Pancreas (tissue), 10 donors: Measurements from ENCODE around the gene RNF41. TPM values are rescaled to one million over a fixed set of nuclear protein-coding genes. Genes with fewer than 3 reads are reported as not detected.

Source experiments
- ATAC-seq, 4 donors: fragments of 200-7000 bp; cut with Tn5 transposase; one replicate each; pipeline versions ENCODE4 v1.8.0 to v1.9.1; 2020; ENCODE audit warnings: mild to moderate bottlenecking in 4 of 4, moderate library complexity in 4 of 4
- DNase-seq, 6 donors: peaks; one replicate each; pipeline ENCODE4 v3.0.0-alpha.2; 2020
- FAIRE-seq: peaks from 2 replicates; lab custom pipeline; 2012; peaks lifted over from hg19 to GRCh38; lab: Jason Lieb, UNC
- H3K27ac ChIP-seq, 4 donors: fragments of 200-600 bp; sonication (generic); 1 replicate in 3 of 4; 2 replicates in 1 of 4; pipeline versions ENCODE4 v1.5.0 to v1.8.0; 2020
- H3K27me3 ChIP-seq, 4 donors: fragments of 200-600 bp; one replicate each; pipeline ENCODE4 v1.8.0; 2021
- H3K36me3 ChIP-seq, 3 donors: fragments of 200-600 bp; sonication (generic) in 1 of 3; one replicate each; pipeline versions ENCODE4 v1.5.0 to v1.8.0; 2020 to 2021
- H3K4me1 ChIP-seq, 3 donors: fragments of 200-600 bp; one replicate each; pipeline ENCODE4 v1.8.0; 2021
- H3K4me3 ChIP-seq, 4 donors: fragments of 200-600 bp; sonication (generic) in 2 of 4; one replicate each; pipeline versions ENCODE4 v1.5.0 to v1.8.0; 2020 to 2021
- H3K9me3 ChIP-seq, 4 donors: fragments of 200-600 bp; one replicate each; pipeline ENCODE4 v1.8.0; 2021
- CTCF ChIP-seq, 4 donors: fragments of 200-600 bp; sonication (generic) in 3 of 4; IDR thresholded peaks; one replicate each; pipeline versions ENCODE4 v1.5.0 to v1.8.0; 2021; ENCODE audit warnings: antibody characterized with exemption in 4 of 4
- WGBS, 2 donors: extraction: QIAGEN DNeasy Blood & Tissue Kit; methylation state at CpG; one replicate each; pipeline ENCODE4 v1.1.7; 2013; 5-methylcytosine and 5-hydroxymethylcytosine counted together
- intact Hi-C, 3 donors: fragments of 100-400 bp; cut with DNase I; formaldehyde crosslinking; loops; one replicate each; pipeline versions ENCODE4 v1.11.1 to v1.14.2; 2022
- polyA plus RNA-seq, 2 donors: library from polyadenylated mRNA; stranded (reverse); fragments of 200-250 nt; gene quantifications; one replicate each; pipeline ENCODE4 v1.2.3, GENCODE V29; 2013
- total RNA-seq, 6 donors: library from RNA; stranded (reverse); fragmentation: NEBNext Ultra II Directional in 4 of 6; extraction: Animal tissue kit (Norgen Biotek cat#: 25700) in 4 of 6; gene quantifications; one replicate each; pipeline versions ENCODE4 v1.2.1 to v1.2.4, GENCODE V29; 2021 to 2023
- donor health status: healthy with polysubstance abuse.
- donor health status: DM: no; HTN: no; CAD: no; lungs with moderate emphysema.
- donor health status: DM: no; HTN: no; CAD: no.
- donor health status: control.
- donor health status: control.
- donor health status: Bipolar disorder and iron deficiency.
- donor health status: DM: yes; HTN: yes; CAD: no.
- donor health status: DM: no; HTN: no; CAD: no.
- donor health status: DM: no; HTN: no; CAD: no.
- donor health status: DM: yes; HTN: yes; CAD: no.

Gene RNF41
- total and polyA plus RNA-seq, 8 donors = 6.8 to 21.9 (median 15.9) TPM

DNA sequence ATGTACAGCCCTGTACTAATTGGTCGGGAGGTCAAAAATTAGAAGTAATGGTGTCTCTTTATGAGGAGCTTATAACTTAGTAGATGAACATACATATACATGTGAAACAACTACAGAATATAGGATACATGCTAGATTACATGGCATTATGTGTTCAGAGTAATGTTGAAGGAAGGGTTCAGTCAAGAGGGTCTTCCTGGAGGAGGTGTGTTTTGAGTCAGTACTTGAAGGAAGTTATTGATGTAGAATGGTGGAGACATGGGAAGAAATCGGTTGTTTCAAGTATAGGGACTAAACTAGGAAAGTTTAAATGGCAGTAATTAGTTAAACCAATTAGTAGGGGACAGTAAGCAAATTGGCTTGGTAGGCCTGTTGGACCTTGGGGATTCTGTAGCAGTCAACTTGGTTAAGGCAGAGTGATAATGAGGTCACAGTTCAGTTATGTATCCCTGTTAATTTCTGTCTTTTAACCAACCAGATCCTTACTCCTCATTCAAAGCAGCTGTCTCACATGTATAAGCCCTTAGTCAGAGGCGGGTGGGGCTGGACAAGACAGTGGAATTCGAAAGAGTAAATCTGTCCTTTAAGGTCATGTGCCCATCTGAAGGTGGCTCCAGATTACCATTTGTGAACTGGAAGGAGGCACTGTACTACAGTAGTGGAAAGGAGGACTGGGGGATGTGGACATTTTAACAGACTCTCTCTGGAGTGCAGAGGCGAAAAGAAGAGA lies 39.9 kb upstream of the RNF41 start:
- Histone ChIP-seq H3K27me3 (no peaks in the 10 kb centered on the region), H3K4me3 (no peak overlapping the region), H3K9me3 (no peaks in the 10 kb centered on the region), H3K36me3 (no peaks in the 10 kb centered on the region), H3K4me1 (peaks cover 0 to 12% (median 0%) of the 10 kb centered on the region in 3 donors), H3K27ac (no peak overlapping the region)
- TF ChIP-seq CTCF (IDR thresholded peaks at IDR 0.05) = no peak
- ATAC-seq (no peak), DNase-seq (no peak), FAIRE-seq (no peak)
- intact Hi-C loops = no loop called here
- WGBS, 2 donors = 80 to 86% methylated on average over 5 of the region's 5 CpGs

DNA sequence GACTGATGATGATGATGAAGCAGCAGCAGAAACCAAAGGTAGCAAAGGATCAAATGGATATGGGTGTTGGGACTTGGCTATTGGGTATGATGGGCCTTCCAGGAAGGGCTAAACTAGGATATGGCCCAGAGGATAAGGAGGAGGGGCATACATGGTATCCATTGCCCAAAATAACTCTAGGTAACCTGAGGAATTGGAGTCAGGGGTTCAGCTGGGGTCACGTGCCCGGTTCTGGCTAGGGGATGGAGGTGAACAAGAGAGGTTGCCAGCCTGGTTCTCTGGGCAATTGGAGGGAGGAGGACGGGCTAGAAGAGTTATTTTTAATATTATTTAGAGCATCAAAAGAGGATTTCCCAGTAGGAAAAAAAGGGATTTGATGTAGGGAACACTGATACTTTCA lies 39.2 kb upstream of the RNF41 start:
- TF ChIP-seq CTCF (IDR thresholded peaks at IDR 0.05) = no peak
- DNase-seq (no peak), ATAC-seq (no peak), FAIRE-seq (no peak)
- H3K4me1 ChIP-seq = peaks cover 0 to 19% (median 0%) of the 10 kb centered on the region in 3 donors
- no peak overlapping the region for H3K4me3 ChIP-seq
- no peak overlapping the region for H3K27ac ChIP-seq
- no peaks in the 10 kb centered on the region for H3K27me3 ChIP-seq
- no peaks in the 10 kb centered on the region for H3K36me3 ChIP-seq
- WGBS, 2 donors = 83 to 87% methylated on average over 3 of the region's 3 CpGs
- intact Hi-C loops = no loop called here
- no peaks in the 10 kb centered on the region for H3K9me3 ChIP-seq

DNA sequence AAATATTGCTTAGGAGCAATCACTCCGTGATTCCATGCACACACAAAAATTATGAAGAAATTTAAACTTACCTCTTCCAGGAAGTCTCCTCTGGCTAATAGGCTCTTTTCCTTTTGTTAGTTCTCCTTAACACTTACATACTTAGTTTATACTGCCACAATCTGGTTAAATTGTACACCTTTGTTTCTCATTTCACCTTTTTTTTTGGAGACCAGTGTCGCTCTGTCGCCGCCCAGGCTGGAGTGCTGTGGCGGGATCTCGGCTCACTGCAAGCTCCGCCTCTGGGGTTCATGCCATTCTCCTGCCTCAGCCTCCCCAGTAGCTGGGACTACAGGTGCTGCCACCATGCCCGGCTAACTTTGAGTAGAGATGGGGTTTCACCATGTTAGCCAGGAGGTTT lies 38.7 kb upstream of the RNF41 start:
- H3K9me3 ChIP-seq = no peaks in the 10 kb centered on the region
- no peak for DNase-seq
- H3K27me3 ChIP-seq = no peaks in the 10 kb centered on the region
- no peak overlapping the region for H3K4me3 ChIP-seq
- TF ChIP-seq CTCF (IDR thresholded peaks at IDR 0.05) = no peak
- intact Hi-C loops = no loop called here
- no peak overlapping the region for H3K27ac ChIP-seq
- H3K4me1 ChIP-seq = peaks cover 0 to 19% (median 0%) of the 10 kb centered on the region in 3 donors
- no peak for ATAC-seq
- H3K36me3 ChIP-seq = peaks cover 0 to 1% (median 0%) of the 10 kb centered on the region in 3 donors
- FAIRE-seq = no peak
- 93 to 94% methylated on average over 8 of the region's 8 CpGs for WGBS, 2 donors

DNA sequence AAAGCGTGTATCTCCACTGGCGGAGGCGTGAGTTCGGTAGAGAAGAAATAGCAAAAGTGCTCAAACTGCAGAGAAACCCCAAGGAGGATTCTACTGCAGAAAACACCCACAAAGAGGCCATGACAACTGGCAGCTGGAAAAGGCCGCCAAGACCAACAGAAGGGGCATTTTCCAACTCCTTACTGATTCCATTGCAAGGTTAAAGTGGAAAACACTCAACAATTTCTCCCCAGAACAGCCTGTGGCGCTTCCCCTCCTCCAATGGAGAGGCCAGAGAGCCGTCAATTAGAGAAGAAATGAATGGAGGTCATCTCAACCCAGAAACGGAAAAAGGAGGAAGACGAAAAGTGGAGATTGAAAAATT lies 37.1 kb upstream of the RNF41 start:
- Histone ChIP-seq H3K4me3 (peak overlapping the region; percentile 74 to 94 (median 92)), H3K9me3 (no peaks in the 10 kb centered on the region), H3K4me1 (peaks cover 0 to 19% (median 0%) of the 10 kb centered on the region in 3 donors), H3K36me3 (peaks cover 0 to 16% (median 3%) of the 10 kb centered on the region in 3 donors), H3K27ac (peak overlapping the region; percentile 65 to 89 (median 83)), H3K27me3 (no peaks in the 10 kb centered on the region)
- 11 to 12% methylated on average over 9 of the region's 9 CpGs for WGBS, 2 donors
- FAIRE-seq (no peak), DNase-seq (no peak), ATAC-seq (no peak)
- intact Hi-C loops = loop anchor here in 1 of 3 donors (10.0 kb wide), 1 partner anchor 64 kb away; no protein-coding TSS in a partner anchor
- no peak for TF ChIP-seq CTCF (IDR thresholded peaks at IDR 0.05)
